Mesenteric fat pad (tissue), 1 donor: ENCODE measurements around the gene NFAM1. TPM values are rescaled to one million over a fixed set of nuclear protein-coding genes. Genes with fewer than 3 reads are reported as not detected.

Source experiments
- DNase-seq: peaks from one replicate; pipeline ENCODE4 v3.0.0-alpha.2; 2020; ENCODE audit warnings: low spot score
- long read RNA-seq: library from polyadenylated mRNA; unstranded; transcript quantifications from one replicate; pipeline ENCODE4 v2.0.0, GENCODE V29; 2020
- total RNA-seq: library from RNA; stranded (reverse); fragmentation: NEBNext Ultra II Directional; extraction: Animal tissue kit (Norgen Biotek cat#: 25700); gene quantifications from one replicate; pipeline ENCODE4 v1.2.1, GENCODE V29; 2021
- donor health status: DM: yes; HTN: yes; CAD: no.

The NFAM1 gene
- 17.6 TPM for total RNA-seq
- long read RNA-seq, partial matches to known transcripts: 2 of 8 reads
- long read RNA-seq, other reads (novel, unspliced or antisense): 6 of 8 reads

- DNase-seq: no peak
These were observed at the start of gene NFAM1 for GRCh38 chr22:42432020-42432596. Gene NFAM1, minus strand, starts transcription at chr22:42432403. Its CDS starts 46 bp downstream, at chr22:42432357.

- DNase-seq: no peak
These were observed 42.9 kb upstream of the NFAM1 start for GRCh38 chr22:42475122-42475521.

GRCh38 chr22:42473484-42474193 is 41.4 kb upstream of the NFAM1 start:
- no peak for DNase-seq

GRCh38 chr22:42472671-42473070 is 40.5 kb upstream of the NFAM1 start:
- no peak for DNase-seq

- DNase-seq: no peak
These were observed 39.2 kb upstream of the NFAM1 start for GRCh38 chr22:42471441-42471840.

- DNase-seq: no peak
These were observed 38.3 kb upstream of the NFAM1 start for GRCh38 chr22:42470366-42471082.

- DNase-seq: no peak
These were observed 36.6 kb upstream of the NFAM1 start for GRCh38 chr22:42468841-42469240.

- DNase-seq: no peak
These were observed 29.8 kb upstream of the NFAM1 start for GRCh38 chr22:42462016-42462415.

GRCh38 chr22:42461511-42461910 is 29.3 kb upstream of the NFAM1 start:
- no peak for DNase-seq

GRCh38 chr22:42459287-42460063 is 27.3 kb upstream of the NFAM1 start:
- no peak for DNase-seq

- no peak for DNase-seq
These were observed 20.7 kb upstream of the NFAM1 start for GRCh38 chr22:42452916-42453315.

GRCh38 chr22:42452456-42452855 is 20.3 kb upstream of the NFAM1 start:
- DNase-seq: no peak

- no peak for DNase-seq
These were observed 19.4 kb upstream of the NFAM1 start for GRCh38 chr22:42451499-42452145.

- no peak for DNase-seq
These were observed 18.7 kb upstream of the NFAM1 start for GRCh38 chr22:42450862-42451261.

- DNase-seq: no peak
These were observed 13.9 kb upstream of the NFAM1 start for GRCh38 chr22:42446151-42446550.

- no peak for DNase-seq
These were observed 12.1 kb upstream of the NFAM1 start for GRCh38 chr22:42444077-42444904.

- DNase-seq: no peak
These were observed 11.3 kb upstream of the NFAM1 start for GRCh38 chr22:42443240-42444076.

GRCh38 chr22:42442748-42443147 is 10.5 kb upstream of the NFAM1 start:
- no peak for DNase-seq

- no peak for DNase-seq
These were observed 8.5 kb upstream of the NFAM1 start for GRCh38 chr22:42440728-42441127.
